ENCODE data around the gene NUBP2. TPM values are rescaled to one million over a fixed set of nuclear protein-coding genes. Genes with fewer than 3 reads are reported as not detected.

Gene NUBP2
- total and polyA plus RNA-seq, 2 donors (not counting 1 experiment from before 2014, with no cell fraction given): 13.5 to 43.6 TPM

DNA sequence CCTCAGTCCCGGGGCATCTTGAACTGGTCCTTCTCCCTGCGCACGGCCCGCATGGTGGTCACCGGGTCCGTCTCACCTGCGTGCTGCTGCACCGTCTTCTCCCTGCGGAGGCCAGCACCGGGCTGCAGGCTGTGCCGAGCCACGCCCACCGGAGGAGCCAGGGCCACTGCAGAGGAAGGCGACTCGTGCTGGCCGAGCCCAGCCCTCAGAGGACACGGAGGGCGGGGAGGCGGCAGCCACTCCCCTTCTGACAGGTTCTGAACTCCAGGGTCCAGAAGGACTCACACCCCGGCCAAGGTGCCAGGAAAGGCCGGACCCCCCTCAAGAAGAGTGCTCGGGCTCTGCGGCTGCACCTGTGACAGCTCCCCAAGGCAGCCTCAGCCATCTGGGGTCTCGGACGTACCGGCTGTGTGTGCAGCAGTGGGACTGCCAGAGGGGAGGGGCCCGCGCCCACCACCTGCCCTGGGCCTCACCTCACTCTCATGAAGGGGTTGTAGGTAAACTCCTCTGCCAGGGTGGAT lies 26.6 kb downstream of the NUBP2 start:
- H3K4me3 ChIP-seq (replicated peaks in 1 of 4; ENCODE audit: control extremely low read depth in 1 of 4, insufficient read depth in 1 of 4, low read depth in 3 of 4, low read length in 4 of 4): no peak overlapping the region
- H4K20me1 ChIP-seq (ENCODE audit: control insufficient read depth, extremely low read depth, insufficient read depth, low read length): no peaks in the 10 kb centered on the region
- no peaks in the 10 kb centered on the region for H3K9me3 ChIP-seq (ENCODE audit: control insufficient read depth, insufficient read depth, low read depth, low read length)
- no peak overlapping the region for H3K27ac ChIP-seq (ENCODE audit: insufficient read depth, low read length)
- peaks cover 5% of the 10 kb centered on the region for H3K36me3 ChIP-seq (ENCODE audit: control insufficient read depth, insufficient read depth, low read length)
- no peaks in the 10 kb centered on the region for H3K79me2 ChIP-seq (ENCODE audit: control insufficient read depth, insufficient read depth, low read length)
- DNase-seq (ENCODE audit: low read depth in 2 of 2): no peak
- no peak for TF ChIP-seq EZH2 (IDR thresholded peaks at IDR 0.05; ENCODE audit: low read length, missing control alignments)
- TF ChIP-seq, protein P1, sequence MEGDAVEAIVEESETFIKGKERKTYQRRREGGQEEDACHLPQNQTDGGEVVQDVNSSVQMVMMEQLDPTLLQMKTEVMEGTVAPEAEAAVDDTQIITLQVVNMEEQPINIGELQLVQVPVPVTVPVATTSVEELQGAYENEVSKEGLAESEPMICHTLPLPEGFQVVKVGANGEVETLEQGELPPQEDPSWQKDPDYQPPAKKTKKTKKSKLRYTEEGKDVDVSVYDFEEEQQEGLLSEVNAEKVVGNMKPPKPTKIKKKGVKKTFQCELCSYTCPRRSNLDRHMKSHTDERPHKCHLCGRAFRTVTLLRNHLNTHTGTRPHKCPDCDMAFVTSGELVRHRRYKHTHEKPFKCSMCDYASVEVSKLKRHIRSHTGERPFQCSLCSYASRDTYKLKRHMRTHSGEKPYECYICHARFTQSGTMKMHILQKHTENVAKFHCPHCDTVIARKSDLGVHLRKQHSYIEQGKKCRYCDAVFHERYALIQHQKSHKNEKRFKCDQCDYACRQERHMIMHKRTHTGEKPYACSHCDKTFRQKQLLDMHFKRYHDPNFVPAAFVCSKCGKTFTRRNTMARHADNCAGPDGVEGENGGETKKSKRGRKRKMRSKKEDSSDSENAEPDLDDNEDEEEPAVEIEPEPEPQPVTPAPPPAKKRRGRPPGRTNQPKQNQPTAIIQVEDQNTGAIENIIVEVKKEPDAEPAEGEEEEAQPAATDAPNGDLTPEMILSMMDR (conservative IDR thresholded peaks at IDR 0.05 in 1 of 2, IDR thresholded peaks at IDR 0.05 in 1 of 2; ENCODE audit: low read depth in 1 of 2, low read length in 2 of 2): no peak
- H3K4me1 ChIP-seq (ENCODE audit: control insufficient read depth, extremely low read depth, insufficient read depth, low read length): peaks cover 3% of the 10 kb centered on the region
- no peaks in the 10 kb centered on the region for H3K27me3 ChIP-seq (ENCODE audit: control insufficient read depth, insufficient read depth, low read length)
- H3K9ac ChIP-seq (ENCODE audit: insufficient read depth, low read length): no peak overlapping the region
- H2AFZ ChIP-seq (ENCODE audit: low read length): no peak overlapping the region
- H3K4me2 ChIP-seq (ENCODE audit: extremely low read depth, insufficient read depth, low read length): no peak overlapping the region

DNA sequence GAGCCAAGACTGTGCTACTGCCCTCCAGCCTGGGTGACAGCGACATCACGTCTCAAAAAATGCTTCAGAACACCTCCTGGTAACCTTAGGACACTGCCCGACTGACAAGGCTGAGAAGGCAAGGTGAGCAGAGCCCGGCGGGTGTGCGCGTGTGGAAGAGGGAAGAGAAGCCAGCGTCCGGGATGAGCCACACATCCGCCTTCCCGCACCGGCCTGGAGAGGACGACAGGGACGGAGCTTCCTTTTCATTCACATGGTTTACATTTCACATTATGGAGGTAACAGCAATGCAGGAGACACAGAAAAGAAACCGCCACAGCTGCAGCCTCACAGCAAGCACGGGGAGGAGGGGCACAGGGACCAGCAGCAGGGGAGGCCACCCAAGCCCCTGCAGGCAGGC lies 27.3 kb downstream of the NUBP2 start:
- Histone ChIP-seq H3K9me3 (ENCODE audit: control insufficient read depth, insufficient read depth, low read depth, low read length) (no peaks in the 10 kb centered on the region), H3K4me1 (ENCODE audit: control insufficient read depth, extremely low read depth, insufficient read depth, low read length) (peaks cover 3% of the 10 kb centered on the region), H2AFZ (ENCODE audit: low read length) (no peak overlapping the region), H3K79me2 (ENCODE audit: control insufficient read depth, insufficient read depth, low read length) (no peaks in the 10 kb centered on the region), H3K27me3 (ENCODE audit: control insufficient read depth, insufficient read depth, low read length) (no peaks in the 10 kb centered on the region), H3K9ac (ENCODE audit: insufficient read depth, low read length) (no peak overlapping the region), H3K36me3 (ENCODE audit: control insufficient read depth, insufficient read depth, low read length) (peaks cover 5% of the 10 kb centered on the region), H3K27ac (ENCODE audit: insufficient read depth, low read length) (no peak overlapping the region), H4K20me1 (ENCODE audit: control insufficient read depth, extremely low read depth, insufficient read depth, low read length) (no peaks in the 10 kb centered on the region), H3K4me2 (ENCODE audit: extremely low read depth, insufficient read depth, low read length) (no peak overlapping the region), H3K4me3 (replicated peaks in 1 of 4; ENCODE audit: control extremely low read depth in 1 of 4, insufficient read depth in 1 of 4, low read depth in 3 of 4, low read length in 4 of 4) (no peak overlapping the region)
- TF ChIP-seq, protein P1 (conservative IDR thresholded peaks at IDR 0.05 in 1 of 2, IDR thresholded peaks at IDR 0.05 in 1 of 2; ENCODE audit: low read depth in 1 of 2, low read length in 2 of 2): no peak
- TF ChIP-seq EZH2 (IDR thresholded peaks at IDR 0.05; ENCODE audit: low read length, missing control alignments): no peak
- no peak for DNase-seq (ENCODE audit: low read depth in 2 of 2)

DNA sequence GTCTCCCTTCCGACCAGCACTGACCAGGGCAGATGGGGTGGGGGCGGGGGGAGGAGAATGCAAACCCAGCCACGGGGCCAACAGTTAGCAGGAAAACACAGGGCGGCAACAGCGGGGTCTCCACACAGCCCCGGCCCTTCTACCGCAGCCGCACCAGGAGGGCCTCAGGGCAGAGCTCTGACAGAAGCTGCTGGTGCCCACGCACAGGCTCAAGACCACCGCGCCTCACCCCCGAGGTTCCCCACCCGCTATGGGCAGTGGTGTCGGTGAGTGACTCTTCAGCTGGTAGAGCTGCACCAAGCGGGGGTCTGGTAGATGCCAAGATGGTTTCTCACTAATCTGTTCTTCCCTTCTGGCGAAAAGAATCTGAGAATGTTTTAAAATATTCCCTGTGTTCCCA lies 27.8 kb downstream of the NUBP2 start:
- Histone ChIP-seq H3K27me3 (ENCODE audit: control insufficient read depth, insufficient read depth, low read length) (no peaks in the 10 kb centered on the region), H3K27ac (ENCODE audit: insufficient read depth, low read length) (no peak overlapping the region), H3K4me1 (ENCODE audit: control insufficient read depth, extremely low read depth, insufficient read depth, low read length) (peaks cover 3% of the 10 kb centered on the region), H3K4me2 (ENCODE audit: extremely low read depth, insufficient read depth, low read length) (no peak overlapping the region), H3K9ac (ENCODE audit: insufficient read depth, low read length) (no peak overlapping the region), H2AFZ (ENCODE audit: low read length) (no peak overlapping the region), H3K9me3 (ENCODE audit: control insufficient read depth, insufficient read depth, low read depth, low read length) (no peaks in the 10 kb centered on the region), H4K20me1 (ENCODE audit: control insufficient read depth, extremely low read depth, insufficient read depth, low read length) (no peaks in the 10 kb centered on the region), H3K4me3 (replicated peaks in 1 of 4; ENCODE audit: control extremely low read depth in 1 of 4, insufficient read depth in 1 of 4, low read depth in 3 of 4, low read length in 4 of 4) (no peak overlapping the region), H3K36me3 (ENCODE audit: control insufficient read depth, insufficient read depth, low read length) (peaks cover 7% of the 10 kb centered on the region), H3K79me2 (ENCODE audit: control insufficient read depth, insufficient read depth, low read length) (no peaks in the 10 kb centered on the region)
- no peak for TF ChIP-seq EZH2 (IDR thresholded peaks at IDR 0.05; ENCODE audit: low read length, missing control alignments)
- TF ChIP-seq, protein P1 (conservative IDR thresholded peaks at IDR 0.05 in 1 of 2, IDR thresholded peaks at IDR 0.05 in 1 of 2; ENCODE audit: low read depth in 1 of 2, low read length in 2 of 2): no peak
- no peak for DNase-seq (ENCODE audit: low read depth in 2 of 2)

Measured in fibroblast of lung (primary cell).